Activated T-cell treated with anti-CD3 and anti-CD28 coated beads for 1 hour (primary cell): ENCODE measurements around the gene CIDEB.

ENCODE experiments used
- DNase-seq: peaks from one replicate; pipeline ENCODE4 v3.0.0-alpha.2; 2020; ENCODE audit warnings: low read depth

The CIDEB gene

DNA sequence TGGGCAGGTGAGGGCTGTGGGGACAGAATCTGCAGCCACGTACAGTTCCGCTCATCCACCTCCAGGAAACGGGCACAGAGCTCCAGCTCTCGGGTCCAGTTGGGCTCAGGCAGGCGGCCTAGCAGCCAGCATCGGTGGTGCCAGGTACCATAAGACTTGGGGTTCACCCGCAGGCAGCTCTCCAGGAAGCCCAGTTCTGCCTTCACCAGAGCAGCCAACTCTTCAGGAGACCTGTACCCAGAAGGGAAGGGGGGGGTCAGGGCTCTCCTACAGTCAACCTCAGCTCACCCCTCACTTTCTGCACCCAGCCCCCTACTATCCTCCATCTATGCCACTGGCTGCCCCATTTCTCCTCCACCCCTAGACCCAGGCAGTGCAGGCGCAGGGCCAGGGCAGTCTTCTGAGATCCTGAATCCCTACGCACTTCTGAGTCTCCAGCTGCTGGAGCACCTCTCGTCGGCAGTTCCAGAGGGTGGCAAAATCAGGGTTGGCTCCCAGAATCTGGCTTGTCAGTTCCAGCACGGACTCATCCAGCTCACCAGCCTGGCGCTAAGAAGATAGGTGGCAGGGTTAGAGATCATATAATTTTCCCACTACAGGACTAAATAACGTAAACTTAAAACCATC, 37.8 kb downstream of the CIDEB start:
- DNase-seq = no peak

DNA sequence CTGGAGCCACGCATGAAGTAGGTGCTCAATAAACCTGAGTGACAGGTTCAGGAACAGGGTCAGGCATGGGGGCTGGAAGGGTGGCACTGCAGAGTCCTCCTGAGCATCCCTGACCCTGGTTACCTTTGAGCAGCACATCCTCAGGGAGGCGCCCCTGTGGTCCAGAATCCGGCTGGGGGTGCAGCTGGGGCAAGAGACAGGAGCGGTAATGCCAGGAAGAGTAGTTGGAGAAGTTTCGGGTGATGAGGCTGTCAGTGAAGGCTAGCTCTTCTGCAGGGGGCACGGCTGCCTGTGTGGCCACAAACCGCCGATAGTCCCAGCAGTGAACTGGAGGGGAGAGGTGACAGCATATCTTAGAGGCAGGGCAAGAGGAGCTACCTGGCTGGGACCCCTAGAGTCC, 38.4 kb downstream of the CIDEB start:
- DNase-seq = no peak

DNA sequence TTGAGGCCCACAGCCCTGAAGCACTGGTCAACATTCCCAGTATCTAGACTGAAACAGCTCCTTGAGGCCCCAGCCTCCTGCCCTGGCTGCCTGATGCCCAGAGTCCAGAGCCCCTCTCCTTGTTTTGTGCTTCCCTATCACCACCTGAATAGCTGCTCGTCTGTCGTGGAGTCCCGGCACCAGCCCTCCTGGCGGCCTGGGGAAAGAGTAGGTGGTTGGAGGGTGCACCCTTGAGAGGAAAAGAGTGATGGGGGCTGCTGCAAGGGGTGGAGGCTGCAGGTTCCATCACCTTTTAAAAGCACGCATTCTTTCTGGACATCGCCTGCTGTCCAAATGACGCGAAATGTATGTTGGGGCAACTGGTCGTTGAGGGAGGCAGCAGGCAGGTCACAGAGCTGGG, 39.6 kb downstream of the CIDEB start:
- no peak for DNase-seq

DNA sequence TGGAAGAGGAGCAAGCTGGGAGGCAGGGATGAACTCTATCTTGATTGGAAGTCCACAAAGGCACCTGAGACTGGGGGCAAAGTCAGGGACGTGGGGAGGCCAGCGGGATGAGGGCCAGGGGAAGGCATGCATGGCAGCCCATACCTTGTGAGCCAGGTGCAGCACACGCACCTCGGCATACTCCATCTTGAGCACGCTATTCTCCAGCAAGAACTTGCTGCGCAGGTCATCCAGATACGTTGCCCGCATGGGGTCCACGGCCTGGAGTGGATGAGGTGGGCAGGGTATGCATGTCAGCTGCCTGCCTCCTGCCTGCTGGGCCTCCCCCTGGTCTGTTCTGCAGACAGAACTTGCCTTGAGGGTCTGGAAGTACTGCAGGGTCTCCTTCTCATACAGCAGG, 40.3 kb downstream of the CIDEB start:
- no peak for DNase-seq

DNA sequence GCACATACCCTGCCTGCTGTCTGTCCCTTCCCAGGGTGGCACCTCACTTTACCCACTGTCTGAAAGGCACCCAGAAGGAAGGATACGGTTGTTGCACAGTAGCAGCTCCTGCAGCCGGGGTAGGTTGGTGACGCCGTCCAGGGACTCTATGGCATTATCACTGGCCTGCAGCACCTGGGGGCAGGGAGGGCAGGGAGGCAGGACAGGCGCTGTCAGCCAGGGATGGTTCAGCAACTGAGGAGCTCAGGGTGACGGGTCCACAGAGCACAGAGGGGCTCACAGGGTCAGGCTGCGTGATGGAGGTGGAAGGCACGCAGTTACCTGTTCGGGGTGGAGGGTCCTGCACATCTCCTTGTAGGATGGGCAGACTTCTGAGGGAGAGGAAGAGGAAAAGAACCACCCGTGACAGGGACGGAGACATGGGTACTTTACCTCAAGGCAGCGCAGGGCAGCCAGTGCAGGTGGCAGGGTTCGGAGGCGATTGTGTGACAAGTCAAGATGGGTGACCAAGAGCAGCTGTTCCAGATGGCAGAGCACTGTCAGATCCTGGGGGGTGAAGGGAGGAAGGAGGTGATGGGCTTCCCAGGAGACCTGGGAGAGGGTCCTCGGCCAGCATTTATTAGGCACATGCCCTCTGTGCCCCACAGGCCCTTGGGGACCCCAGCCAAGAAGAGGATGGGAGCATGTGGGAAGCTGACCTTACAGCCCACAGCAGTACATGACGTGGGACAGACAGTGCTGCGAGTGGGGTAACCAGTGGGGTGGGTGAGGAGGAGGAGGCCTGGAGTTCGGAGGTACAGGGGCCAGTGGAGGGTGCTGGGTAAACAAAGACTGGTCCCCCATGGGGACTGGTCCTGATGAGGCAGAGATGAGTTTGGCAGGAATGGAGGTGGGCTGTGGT, 41.2 kb downstream of the CIDEB start:
- no peak for DNase-seq

DNA sequence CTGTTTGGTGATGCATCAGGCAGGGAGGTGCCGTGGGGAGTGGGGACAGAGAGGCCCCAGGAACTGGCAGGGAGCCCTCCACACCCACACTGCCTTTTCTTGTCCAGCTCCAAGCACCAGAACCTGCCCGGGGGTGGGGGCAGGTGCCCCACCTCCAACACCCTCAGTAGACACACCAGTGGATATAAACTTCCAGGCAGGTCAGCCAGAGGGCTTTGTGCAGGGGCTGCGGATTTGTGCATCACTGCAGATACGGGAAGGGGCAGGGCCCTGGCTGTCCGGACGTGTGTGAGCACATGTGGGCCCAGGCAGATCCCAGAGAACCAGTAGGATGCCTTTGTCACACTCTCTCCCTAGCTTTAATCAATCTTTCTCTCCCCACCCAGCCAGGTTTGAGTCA, 43.5 kb downstream of the CIDEB start:
- DNase-seq = no peak

DNA sequence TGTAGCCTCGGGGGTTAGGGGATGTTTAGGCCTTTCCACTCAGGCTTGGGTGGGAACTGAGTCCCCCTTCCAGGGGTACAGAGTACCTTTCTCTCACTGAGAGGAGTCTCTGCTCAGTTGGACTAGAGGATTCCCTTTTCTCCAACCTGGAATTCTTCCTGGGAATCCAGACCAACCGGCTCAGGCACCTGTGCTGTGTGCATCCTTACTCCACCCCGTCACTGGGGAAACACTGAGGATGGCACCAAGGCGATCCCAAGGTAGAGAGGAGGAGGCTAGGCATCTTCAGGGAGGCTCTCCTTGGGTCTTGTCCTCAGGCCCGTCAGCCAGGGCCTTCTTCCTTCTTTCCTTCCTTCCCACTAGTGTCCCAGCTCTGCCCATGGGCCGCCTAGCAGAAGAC, 43.9 kb downstream of the CIDEB start:
- no peak for DNase-seq

DNA sequence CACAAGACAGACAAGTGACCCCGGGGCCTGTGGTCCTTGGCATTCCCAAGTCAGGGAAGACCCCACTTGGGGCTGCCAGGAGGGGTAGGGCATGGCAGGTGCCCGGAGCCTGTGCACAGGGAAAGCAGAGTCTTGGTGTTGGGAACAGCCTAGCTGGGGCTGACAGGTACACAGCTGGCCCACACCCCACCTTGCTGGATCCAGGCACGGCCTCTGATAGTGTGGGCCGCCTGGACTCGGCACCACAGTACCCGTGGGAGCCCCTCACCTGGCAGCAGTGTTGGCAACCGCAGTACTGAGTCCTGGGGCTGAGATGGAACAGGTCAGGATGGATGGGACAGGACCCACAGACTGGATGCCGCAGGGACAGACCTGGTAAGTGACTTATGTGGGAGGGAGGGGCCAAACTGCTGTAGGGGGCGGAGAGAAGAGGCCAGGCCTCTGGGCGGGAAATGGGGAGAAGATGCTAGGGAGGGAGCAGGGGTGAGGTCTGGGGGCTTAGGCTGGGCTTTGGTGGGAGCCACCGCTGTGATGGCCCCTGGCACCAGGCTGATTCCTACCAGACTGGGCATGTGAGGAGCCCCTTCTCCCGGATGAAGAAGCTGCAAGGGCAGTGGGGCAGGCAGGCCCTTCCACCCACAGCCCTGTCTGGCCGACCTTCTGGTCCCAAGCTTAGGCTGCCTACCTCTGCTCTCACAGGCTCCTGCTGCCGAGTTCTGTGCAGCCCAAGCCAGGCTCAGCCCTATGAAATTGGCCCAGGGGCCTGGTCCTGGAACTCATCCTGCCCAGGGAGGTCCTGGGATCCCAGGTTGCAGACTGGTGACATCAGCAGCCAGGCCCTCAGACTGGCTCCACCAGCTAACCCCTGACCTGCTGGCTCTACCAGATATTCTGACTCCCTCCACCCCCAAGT, 44.7 kb downstream of the CIDEB start, which contains the start of gene TGM1:
Gene TGM1, minus strand, starts transcription at position 357 of the 913 bp plus-strand sequence. CDS start 825 bp downstream, outside the sequence.
- no peak for DNase-seq

DNA sequence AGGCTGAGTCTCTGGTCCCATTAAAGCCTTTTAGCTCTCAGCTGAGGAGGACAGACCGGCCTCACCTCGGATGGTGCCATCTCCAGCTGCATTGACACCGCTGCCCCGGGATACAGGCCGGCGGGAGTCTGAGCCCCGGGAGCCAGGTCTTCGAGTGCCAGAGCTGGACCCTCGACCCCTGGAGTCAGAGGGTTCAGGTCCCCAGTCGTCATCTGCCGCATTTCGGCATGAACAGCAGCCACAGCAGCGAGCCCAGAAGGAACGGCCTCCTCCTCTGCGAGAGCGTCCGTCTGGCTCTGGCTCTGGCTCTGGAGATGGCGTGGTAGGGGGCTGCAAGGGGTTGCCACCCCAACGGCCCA, 45.8 kb downstream of the CIDEB start:
- no peak for DNase-seq

DNA sequence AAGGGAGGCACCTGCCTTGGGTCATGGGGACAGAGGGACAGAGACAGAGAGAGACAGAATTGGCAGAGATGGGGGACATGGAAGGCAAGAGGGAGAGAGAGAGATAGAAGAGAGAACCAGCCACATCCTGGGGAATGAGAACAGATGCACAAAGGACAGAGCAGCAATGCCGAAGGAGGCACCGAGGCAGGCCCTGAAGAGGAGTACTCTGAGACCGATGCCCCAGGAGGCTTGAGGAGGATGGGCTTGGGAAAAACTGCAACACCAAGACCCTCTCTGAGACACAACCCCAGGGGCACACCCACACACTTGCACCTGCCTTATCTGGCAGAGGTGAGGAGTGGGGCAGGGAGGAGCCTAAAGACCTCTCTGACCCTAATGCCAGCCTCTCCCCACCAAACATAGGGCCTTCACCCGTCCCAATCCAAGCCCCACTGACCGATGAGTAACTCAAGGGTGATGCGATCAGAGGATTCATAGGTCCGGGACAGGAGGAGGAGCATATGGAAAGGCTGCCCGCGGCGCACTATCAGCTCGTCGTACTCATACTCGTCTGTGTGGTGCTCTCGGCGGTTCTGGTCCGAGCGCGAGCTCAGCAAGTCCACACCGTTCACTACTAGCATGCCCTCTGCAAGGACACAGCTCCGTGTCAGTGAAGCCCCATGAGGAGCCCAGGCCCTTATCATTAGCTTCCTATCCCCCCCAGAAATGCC, 46.4 kb downstream of the CIDEB start:
- no peak for DNase-seq

DNA sequence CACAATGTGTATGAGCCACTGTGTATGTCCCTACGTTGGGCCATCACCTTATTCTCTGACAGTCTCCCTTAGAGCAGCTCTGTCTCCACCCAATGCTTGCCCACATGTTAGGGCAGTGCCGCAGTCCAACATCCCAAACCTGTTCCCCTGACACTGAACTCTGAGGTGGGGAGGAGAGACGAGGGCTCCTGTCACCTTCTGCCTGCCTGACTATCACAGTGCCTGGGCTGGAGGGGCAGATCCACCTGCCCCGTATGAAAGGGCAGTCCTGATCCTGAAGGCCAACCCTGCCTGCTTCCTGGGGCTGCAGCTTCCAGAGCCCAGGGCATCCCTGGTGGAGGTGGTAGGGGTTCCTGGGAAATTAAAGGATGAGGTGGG, 47.0 kb downstream of the CIDEB start:
- no peak for DNase-seq

DNA sequence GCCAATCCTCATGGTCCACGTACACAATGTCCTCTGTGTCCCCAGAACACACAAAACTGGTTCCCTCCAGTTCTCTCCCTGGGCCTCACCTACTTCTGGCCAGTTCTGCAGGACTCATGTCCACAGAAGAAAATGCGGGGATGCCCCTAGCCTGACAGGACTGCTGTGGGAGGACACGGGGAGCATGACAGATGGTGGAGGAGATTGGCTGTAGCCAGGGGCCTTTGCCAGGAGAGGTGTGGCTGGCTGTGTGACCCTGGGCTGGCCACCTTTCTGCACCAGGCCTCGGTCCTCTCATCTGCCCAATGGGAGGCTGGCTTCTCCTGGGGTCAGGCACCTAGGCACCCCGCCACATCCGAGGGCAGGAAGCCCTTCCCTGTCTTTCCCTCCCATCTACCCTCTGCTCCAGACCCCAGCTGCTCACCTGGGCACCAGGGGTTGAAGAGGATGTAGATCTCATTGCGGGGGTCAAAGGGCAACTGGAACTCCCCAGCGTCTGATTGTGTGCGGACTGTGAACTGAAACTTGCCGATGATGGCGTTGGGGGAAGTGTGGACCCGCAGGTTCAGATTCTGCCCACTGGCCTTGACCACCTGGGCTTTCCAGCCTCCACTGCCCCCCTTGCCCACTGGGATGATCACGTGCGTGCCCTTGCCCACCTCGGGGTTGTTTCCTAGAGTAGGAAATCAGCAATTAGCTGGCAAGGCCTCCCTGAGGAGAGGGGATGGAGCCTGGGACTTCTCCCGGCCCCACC, 47.6 kb downstream of the CIDEB start:
- DNase-seq = no peak

DNA sequence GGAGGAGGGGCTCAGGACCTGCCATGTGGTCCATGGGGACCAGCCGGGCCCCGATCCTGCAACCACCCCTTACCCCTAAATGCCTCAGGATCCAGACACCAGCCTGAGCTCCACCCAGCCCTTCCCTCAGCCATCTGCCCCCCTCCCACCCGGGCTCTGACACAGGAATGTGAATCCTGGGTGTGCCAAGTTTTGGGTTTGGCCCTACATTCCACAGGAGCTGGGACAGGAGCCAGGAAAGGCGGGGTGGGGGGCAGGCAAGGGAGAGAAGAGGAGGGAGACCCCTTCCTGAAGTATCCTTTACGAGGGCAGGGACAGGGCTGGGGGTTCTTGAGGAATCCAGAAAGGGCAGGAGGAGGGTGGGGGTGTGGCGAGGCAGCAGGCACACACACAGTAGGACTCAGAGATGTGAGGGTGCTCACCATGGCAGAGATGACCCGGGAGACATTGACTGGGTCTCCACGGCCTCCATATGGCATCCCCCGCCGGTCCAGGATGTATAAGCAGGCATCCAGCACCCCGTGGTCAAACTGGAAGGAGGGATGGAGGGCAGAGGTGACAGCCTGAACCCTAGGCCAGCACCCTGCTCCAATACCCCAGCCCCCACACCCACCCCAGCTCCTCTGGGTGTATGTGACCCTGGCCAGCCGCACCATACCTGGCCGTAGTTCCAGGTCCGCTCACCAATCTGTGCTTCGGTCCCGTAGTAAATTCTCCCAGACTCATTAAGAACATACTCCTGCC, 48.3 kb downstream of the CIDEB start:
- no peak for DNase-seq

DNA sequence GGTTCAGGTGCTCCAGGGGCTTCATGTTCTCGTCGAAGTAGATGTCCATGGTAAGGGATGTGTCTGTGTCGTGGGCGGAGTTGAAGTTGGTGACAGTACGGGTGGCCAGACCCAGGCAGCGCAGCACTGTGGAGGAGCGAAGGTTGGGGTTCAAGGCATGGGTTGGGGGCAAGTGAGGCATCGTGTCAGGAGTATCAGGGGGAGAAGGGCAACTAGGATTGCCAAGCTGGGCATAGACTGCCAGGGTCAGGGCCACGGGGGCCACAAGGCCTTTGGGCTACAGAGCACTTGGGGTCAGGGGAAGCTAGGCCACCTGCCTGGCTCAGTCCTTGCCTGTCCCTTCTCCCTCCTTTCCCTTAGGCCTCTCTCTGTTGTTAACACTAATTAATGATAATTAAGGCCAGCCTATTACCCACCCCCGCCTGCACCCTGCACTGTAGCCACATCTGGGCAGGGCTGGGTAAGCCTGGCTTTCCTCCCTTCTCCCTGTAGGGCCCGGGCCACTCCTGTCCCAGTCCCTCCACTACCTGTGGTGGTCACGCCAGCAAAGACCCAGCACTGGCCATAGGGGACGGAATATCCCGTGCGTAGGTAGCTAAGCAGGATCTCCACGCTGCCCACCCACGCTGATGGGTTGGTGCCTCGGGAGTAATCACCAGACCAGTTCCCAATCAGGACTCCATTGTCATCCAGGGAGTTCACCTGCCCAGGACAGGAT, 49.1 kb downstream of the CIDEB start:
- DNase-seq = no peak

DNA sequence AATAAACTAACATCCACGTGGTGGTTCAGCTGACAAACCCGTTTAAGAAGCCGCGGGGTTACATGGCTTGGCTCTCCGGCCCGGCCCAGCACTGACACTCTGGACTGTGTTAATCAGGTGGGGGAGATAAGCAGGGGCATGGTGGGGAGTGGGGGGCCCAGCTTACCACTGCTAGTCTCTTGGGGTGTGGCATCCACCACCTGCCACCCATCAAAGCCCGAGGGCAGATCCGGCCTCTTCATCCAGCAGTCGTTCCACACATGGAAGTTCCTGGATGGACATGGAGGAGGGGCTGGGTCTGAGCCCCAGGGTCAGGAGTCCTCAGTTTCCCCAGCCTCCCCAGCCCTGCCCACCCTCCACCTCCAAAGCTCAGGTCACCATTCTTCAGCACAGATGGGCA, 49.7 kb downstream of the CIDEB start:
- no peak for DNase-seq

DNA sequence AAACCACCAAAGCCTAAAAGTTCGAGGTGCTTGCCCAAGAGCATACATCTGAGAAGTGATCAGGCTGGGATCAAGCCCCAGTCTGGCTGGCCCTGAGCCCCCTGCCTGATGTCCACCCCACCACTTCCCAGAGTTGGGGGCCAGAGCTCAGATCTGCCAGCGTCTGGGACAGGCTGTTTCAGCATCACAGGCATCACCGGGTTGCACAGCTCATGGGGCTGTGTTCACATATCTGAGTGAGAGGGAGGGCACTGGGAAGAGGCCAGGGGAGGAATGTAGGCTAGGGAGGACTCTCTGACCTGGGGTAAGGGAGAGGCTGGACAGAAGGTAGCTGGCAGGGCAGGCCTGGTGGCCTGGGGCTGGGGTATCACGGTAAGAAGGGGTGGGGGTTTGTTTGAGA, 50.8 kb downstream of the CIDEB start:
- DNase-seq = no peak

DNA sequence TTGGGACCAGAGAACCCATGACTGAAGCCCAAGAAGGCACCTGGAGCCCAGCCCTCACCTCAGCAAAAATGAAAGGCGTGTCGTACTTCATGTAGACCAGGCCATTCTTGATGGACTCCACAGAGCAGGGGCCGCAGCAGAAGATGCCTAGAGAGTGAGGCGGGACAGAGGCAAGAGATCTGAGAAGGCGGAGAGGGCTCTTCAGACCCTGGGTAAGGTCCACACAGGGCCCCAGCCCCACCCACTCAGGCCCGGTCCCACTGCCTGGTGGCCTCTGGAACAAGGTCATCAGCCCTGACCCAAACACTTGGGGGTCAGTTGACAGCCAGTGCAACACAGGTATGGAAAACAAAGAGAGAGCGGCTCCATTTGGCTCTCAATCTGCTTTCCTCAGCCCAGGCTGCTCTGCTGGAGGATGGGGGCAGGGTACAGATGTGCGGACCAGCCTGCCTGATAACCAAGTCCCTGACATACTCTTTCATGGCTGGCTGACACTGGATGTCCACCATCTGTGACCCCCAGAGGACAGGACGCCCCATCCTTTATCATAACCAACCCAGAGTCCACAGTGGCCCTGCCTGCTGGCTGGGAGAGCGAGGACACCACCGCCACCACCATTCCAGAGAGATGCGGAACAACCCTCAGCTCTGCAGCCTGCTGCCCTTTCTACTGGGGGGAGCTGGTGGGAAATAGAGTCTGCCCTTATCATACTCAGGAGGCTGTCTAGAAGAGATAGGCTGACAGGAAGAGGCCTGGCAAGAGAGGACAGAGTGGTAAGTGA, 51.7 kb downstream of the CIDEB start:
- no peak for DNase-seq

DNA sequence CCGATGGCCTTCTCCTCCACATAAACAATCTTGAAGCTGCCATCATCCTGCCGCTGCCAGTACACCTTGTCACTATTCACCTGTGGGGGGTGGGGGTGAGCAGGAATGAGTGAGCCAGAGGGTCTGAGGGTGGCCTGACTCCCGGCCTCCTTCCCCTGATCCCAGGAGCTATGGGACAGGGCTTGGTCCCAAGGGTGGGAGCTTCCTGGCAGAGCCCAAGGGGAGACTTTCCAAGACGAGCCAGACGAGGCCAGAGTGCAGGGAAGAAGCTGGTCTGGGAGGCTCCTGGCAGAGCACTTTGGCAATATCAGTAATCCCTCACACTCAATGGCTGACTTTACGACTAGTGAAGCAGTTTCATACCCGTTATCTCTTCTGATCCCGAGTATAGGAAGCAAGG, 52.3 kb downstream of the CIDEB start:
- no peak for DNase-seq
